ENCODE results near the gene NSUN5.

- peak in 3 of 4 experiments; percentile 17 to 64 (median 44) for TF ChIP-seq CTCF (IDR thresholded peaks at IDR 0.05)
- TF ChIP-seq EP300 (IDR thresholded peaks at IDR 0.05), result no peak
- no peak for TF ChIP-seq POLR2A (IDR thresholded peaks at IDR 0.05)
Observed at GRCh38 chr7:73342645-73343044, 34.0 kb upstream of the NSUN5 start.
